Endothelial cell of umbilical vein (primary cell): Measurements from ENCODE around the gene GON7. TPM values are rescaled to one million over a fixed set of nuclear protein-coding genes. Genes with fewer than 3 reads are reported as not detected.

ENCODE experiments used
- BruUV-seq: library from RNA; stranded (reverse); fragments of 400-500 nt; replicated peaks from 2 replicates; lab custom pipeline; 2021; lab: Mats Ljungman, UMichigan
- CTCF ChIA-PET: fragments of 300-600, 350-600 bp; sonication (Branson Sonifier 250); formaldehyde crosslinking; loops from one replicate; lab custom pipeline; 2021; ENCODE audit warnings: antibody characterized with exemption, inconsistent platforms; lab: Charles Lee
- POLR2A ChIA-PET: fragments of 300-600, 350-600 bp; sonication (Branson Sonifier 250); formaldehyde crosslinking; loops from one replicate; lab custom pipeline; 2021; ENCODE audit warnings: antibody characterized with exemption, inconsistent platforms; lab: Charles Lee
- DNase-seq: peaks from one replicate; pipeline ENCODE4 v3.0.0-alpha.2; 2011; ENCODE audit warnings: low read depth, low spot score
- FAIRE-seq: peaks from 2 replicates; lab custom pipeline; 2011; peaks lifted over from hg19 to GRCh38; lab: Jason Lieb, UNC
- H2AFZ ChIP-seq: 2 replicates; pipeline ENCODE4 v1.6.0; 2012; ENCODE audit warnings: low read depth, low read length, control low read depth, inconsistent platforms
- H3K27ac ChIP-seq: 2 replicates; pipeline ENCODE4 v1.5.1; 2011; ENCODE audit warnings: low read depth, mild to moderate bottlenecking, control low read depth, low read length, moderate library complexity; ENCODE audit not compliant: insufficient read depth
- H3K27me3 ChIP-seq, 2 experiments: 2 replicates each; pipeline versions ENCODE4 v1.6.0 to v1.6.1; 2011; ENCODE audit warnings: low read length in 2 of 2, mixed read lengths in 1 of 2; ENCODE audit not compliant: control insufficient read depth in 2 of 2, insufficient read depth in 2 of 2
- H3K36me3 ChIP-seq, 2 experiments: 2 replicates in 1 of 2; 3 replicates in 1 of 2; pipeline ENCODE4 v1.5.1; 2011; ENCODE audit warnings: low read length in 2 of 2, mild to moderate bottlenecking in 1 of 2, moderate library complexity in 1 of 2; ENCODE audit not compliant: control insufficient read depth in 2 of 2, insufficient read depth in 2 of 2; ENCODE audit errors: extremely low read depth in 1 of 2
- H3K4me1 ChIP-seq: 3 replicates; pipeline ENCODE4 v1.5.1; 2011; ENCODE audit warnings: mild to moderate bottlenecking, low read length; ENCODE audit not compliant: control insufficient read depth, insufficient read depth; ENCODE audit errors: extremely low read depth
- H3K4me2 ChIP-seq: 2 replicates; pipeline ENCODE4 v1.6.1; 2011; ENCODE audit warnings: low read length, control low read depth, mixed read lengths; ENCODE audit not compliant: insufficient read depth
- H3K4me3 ChIP-seq, 3 experiments: fragments of 200-600 bp in 1 of 3; sonication (generic), shearing (Covaris generic) in 1 of 3; replicated peaks in 1 of 3; 2 replicates each; pipeline ENCODE4 v1.5.1; 2011 to 2016; ENCODE audit warnings: control low read depth in 3 of 3, low read length in 3 of 3, mild to moderate bottlenecking in 2 of 3, inconsistent platforms in 1 of 3, low read depth in 1 of 3, moderate library complexity in 1 of 3; ENCODE audit not compliant: insufficient read depth in 1 of 3
- H3K79me2 ChIP-seq: 2 replicates; pipeline ENCODE4 v1.6.0; 2012; ENCODE audit warnings: low read length, inconsistent platforms; ENCODE audit not compliant: control insufficient read depth, insufficient read depth
- H3K9ac ChIP-seq: replicated peaks from 2 replicates; pipeline ENCODE3; 2011; ENCODE audit warnings: low read length, control low read depth; ENCODE audit not compliant: insufficient read depth; ENCODE audit errors: extremely low read depth
- H3K9me1 ChIP-seq: replicated peaks from 3 replicates; pipeline ENCODE4 v1.6.0; 2011; ENCODE audit warnings: mild to moderate bottlenecking, low read length; ENCODE audit not compliant: control insufficient read depth, insufficient read depth; ENCODE audit errors: extremely low read depth
- H3K9me3 ChIP-seq: replicated peaks from 2 replicates; pipeline ENCODE4 v1.5.1; 2012; ENCODE audit warnings: low read length, inconsistent platforms; ENCODE audit not compliant: control insufficient read depth, insufficient read depth
- H4K20me1 ChIP-seq: replicated peaks from 2 replicates; pipeline ENCODE3; 2011; ENCODE audit warnings: mild to moderate bottlenecking, low read length; ENCODE audit not compliant: control insufficient read depth, insufficient read depth; ENCODE audit errors: extremely low read depth
- CTCF ChIP-seq, 2 donors: IDR thresholded peaks; 1 replicate in 1 of 2; 2 replicates in 1 of 2; pipeline ENCODE4 v1.5.1; 2011; ENCODE audit warnings: low read length in 2 of 2, mild to moderate bottlenecking in 2 of 2, moderate library complexity in 2 of 2, control low read depth in 1 of 2, inconsistent platforms in 1 of 2, low read depth in 1 of 2; ENCODE audit not compliant: insufficient read depth in 1 of 2; ENCODE audit errors: extremely low read depth in 1 of 2
- dilution Hi-C: fragments of 300-500 bp; cut with MboI; formaldehyde crosslinking; loops from one replicate; pipeline ENCODE4 v1.15.0; 2019; ENCODE audit warnings: low sequenced_read_pairs; ENCODE audit not compliant: extremely low pct_ligation_motif_present
- intact Hi-C: fragments of 100-400 bp; cut with micrococcal nuclease; formaldehyde crosslinking; loops from one replicate; pipeline ENCODE4 v1.10.0; 2022
- polyA plus RNA-seq, 4 experiments: library from polyadenylated mRNA; depleted of rRNA in 3 of 4; stranded (reverse) in 3 of 4; unstranded in 1 of 4; fragments of >200 nt; gene quantifications; 2 replicates each; pipeline versions ENCODE4 v1.2.1 to v1.2.3, GENCODE V29; 2011 to 2012; ENCODE audit warnings: missing spikeins in 1 of 4
- total RNA-seq: library from RNA; stranded (reverse); gene quantifications from 2 replicates; pipeline ENCODE4 v1.2.3, GENCODE V29; 2021

Gene GON7
- total and polyA plus RNA-seq, 2 donors (not counting 3 experiments of a cell fraction or from before 2014, with no cell fraction given), result 5.5 to 11.5 TPM

- CTCF ChIA-PET, result no interaction called here
These were observed 13.6 kb upstream of the GON7 start for GRCh38 chr14:93220509-93220908.

More at GRCh38 chr14:93220509-93220908, 13.6 kb upstream of the GON7 start:
- FAIRE-seq, result no peak
- Histone ChIP-seq H3K9me3 (no peaks in the 10 kb centered on the region), H3K36me3 (peaks cover 4 to 8% of the 10 kb centered on the region in 2 experiments), H3K27me3 (no peaks in the 10 kb centered on the region), H3K4me1 (no peaks in the 10 kb centered on the region), H2AFZ (no peak overlapping the region), H3K79me2 (no peaks in the 10 kb centered on the region), H4K20me1 (no peaks in the 10 kb centered on the region), H3K27ac (no peak overlapping the region), H3K4me3 (no peak overlapping the region), H3K9ac (no peak overlapping the region), H3K9me1 (no peaks in the 10 kb centered on the region), H3K4me2 (no peak overlapping the region)
- dilution Hi-C loops (no loop called here), intact Hi-C loops (no loop called here)
- POLR2A ChIA-PET, result no interaction called here
- no peak for TF ChIP-seq CTCF (IDR thresholded peaks at IDR 0.05; ENCODE audit: extremely low read depth in 1 of 2, insufficient read depth in 1 of 2, low read depth in 1 of 2, low read length in 2 of 2)
- DNase-seq, result no peak
- BruUV-seq, result no TSS peak
